ENCODE results near the gene NOXA1.

NOXA1 gene

GRCh38 chr9:137477778-137478612, 54.8 kb downstream of the NOXA1 start:
- Histone ChIP-seq H3K36me3 (ENCODE audit: insufficient read depth, low read length) (no peaks in the 10 kb centered on the region), H2AFZ (ENCODE audit: low read length, unreplicated experiment) (no peak overlapping the region), H3K79me2 (ENCODE audit: control insufficient read depth, insufficient read depth, low read length, unreplicated experiment) (no peaks in the 10 kb centered on the region), H3K4me1 (ENCODE audit: control insufficient read depth, insufficient read depth, low read length, unreplicated experiment) (peaks cover 9% of the 10 kb centered on the region), H3K27me3 (ENCODE audit: insufficient read depth, low read length) (no peaks in the 10 kb centered on the region), H3K27ac (ENCODE audit: low read depth, low read length) (no peak overlapping the region), H3K4me3 (ENCODE audit: low read depth, low read length) (no peak overlapping the region)

DNA sequence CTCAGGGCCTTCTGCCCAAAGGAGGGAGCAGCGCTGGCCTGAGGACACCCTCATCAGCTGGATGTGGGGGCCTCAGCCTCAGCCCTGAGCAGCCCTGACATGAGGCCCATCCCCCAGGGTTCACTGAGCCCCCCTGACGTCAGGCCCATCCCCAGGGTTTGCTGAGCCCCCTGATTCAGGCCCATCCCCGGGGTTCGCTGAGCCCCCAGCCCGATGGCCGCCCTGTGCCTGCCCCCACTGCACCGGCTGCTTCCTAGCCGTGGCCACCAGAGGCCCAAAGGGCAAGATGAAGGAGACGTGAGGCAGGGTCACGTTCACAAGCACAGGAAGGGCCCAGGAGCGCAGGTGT, 55.4 kb downstream of the NOXA1 start:
- Histone ChIP-seq H3K4me1 (ENCODE audit: control insufficient read depth, insufficient read depth, low read length, unreplicated experiment) (peaks cover 9% of the 10 kb centered on the region), H3K27me3 (ENCODE audit: insufficient read depth, low read length) (no peaks in the 10 kb centered on the region), H3K27ac (ENCODE audit: low read depth, low read length) (no peak overlapping the region), H3K36me3 (ENCODE audit: insufficient read depth, low read length) (no peaks in the 10 kb centered on the region), H2AFZ (ENCODE audit: low read length, unreplicated experiment) (no peak overlapping the region), H3K4me3 (ENCODE audit: low read depth, low read length) (no peak overlapping the region), H3K79me2 (ENCODE audit: control insufficient read depth, insufficient read depth, low read length, unreplicated experiment) (no peaks in the 10 kb centered on the region)

GRCh38 chr9:137478962-137479861, 56.0 kb downstream of the NOXA1 start:
- Histone ChIP-seq H3K79me2 (ENCODE audit: control insufficient read depth, insufficient read depth, low read length, unreplicated experiment) (no peaks in the 10 kb centered on the region), H3K27me3 (ENCODE audit: insufficient read depth, low read length) (no peaks in the 10 kb centered on the region), H2AFZ (ENCODE audit: low read length, unreplicated experiment) (no peak overlapping the region), H3K4me1 (ENCODE audit: control insufficient read depth, insufficient read depth, low read length, unreplicated experiment) (peaks cover 9% of the 10 kb centered on the region), H3K27ac (ENCODE audit: low read depth, low read length) (no peak overlapping the region), H3K4me3 (ENCODE audit: low read depth, low read length) (no peak overlapping the region), H3K36me3 (ENCODE audit: insufficient read depth, low read length) (no peaks in the 10 kb centered on the region)

- Histone ChIP-seq H3K27ac (ENCODE audit: low read depth, low read length) (no peak overlapping the region), H3K4me1 (ENCODE audit: control insufficient read depth, insufficient read depth, low read length, unreplicated experiment) (peaks cover 9% of the 10 kb centered on the region), H2AFZ (ENCODE audit: low read length, unreplicated experiment) (no peak overlapping the region), H3K79me2 (ENCODE audit: control insufficient read depth, insufficient read depth, low read length, unreplicated experiment) (no peaks in the 10 kb centered on the region), H3K36me3 (ENCODE audit: insufficient read depth, low read length) (no peaks in the 10 kb centered on the region), H3K27me3 (ENCODE audit: insufficient read depth, low read length) (no peaks in the 10 kb centered on the region), H3K4me3 (ENCODE audit: low read depth, low read length) (no peak overlapping the region)
These were observed 56.9 kb downstream of the NOXA1 start for GRCh38 chr9:137479892-137480685.

- Histone ChIP-seq H3K27ac (ENCODE audit: low read depth, low read length) (no peak overlapping the region), H3K4me1 (ENCODE audit: control insufficient read depth, insufficient read depth, low read length, unreplicated experiment) (peaks cover 9% of the 10 kb centered on the region), H2AFZ (ENCODE audit: low read length, unreplicated experiment) (no peak overlapping the region), H3K27me3 (ENCODE audit: insufficient read depth, low read length) (no peaks in the 10 kb centered on the region), H3K4me3 (ENCODE audit: low read depth, low read length) (no peak overlapping the region), H3K36me3 (ENCODE audit: insufficient read depth, low read length) (no peaks in the 10 kb centered on the region), H3K79me2 (ENCODE audit: control insufficient read depth, insufficient read depth, low read length, unreplicated experiment) (no peaks in the 10 kb centered on the region)
These were observed 57.8 kb downstream of the NOXA1 start for GRCh38 chr9:137480686-137481683.

DNA sequence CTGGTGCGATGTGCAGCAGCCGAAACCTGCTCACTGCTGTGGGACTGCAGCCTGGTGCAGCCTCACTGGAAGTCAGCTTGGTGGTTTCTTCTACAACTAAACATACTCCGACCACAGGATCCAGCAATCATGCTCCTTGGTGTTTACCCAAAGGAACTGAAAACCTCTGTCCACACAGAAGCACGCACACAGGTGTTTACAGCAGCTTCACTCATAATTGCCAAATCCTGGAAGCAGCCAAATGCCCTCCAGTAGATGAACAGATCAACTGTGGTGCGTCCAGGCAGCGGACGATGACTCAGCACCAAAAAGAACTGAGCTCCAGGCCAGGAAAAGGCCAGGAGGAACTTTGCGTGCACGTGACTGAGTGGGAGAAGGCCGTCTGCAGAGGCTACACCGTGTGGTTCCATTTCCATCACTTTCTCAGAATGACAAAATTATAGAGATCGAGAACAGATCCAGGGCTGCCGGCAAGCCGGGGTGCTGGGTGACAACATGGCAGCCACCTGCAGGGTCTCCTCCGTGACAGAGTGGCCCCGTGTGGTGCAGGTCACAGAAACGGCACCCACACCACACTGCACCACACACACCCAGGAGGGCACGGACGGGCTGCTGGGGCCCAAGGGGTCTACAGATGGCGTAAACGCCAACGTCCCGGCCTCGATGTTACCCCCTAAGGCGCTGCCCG, 59.0 kb downstream of the NOXA1 start:
- no peaks in the 10 kb centered on the region for H3K79me2 ChIP-seq (ENCODE audit: control insufficient read depth, insufficient read depth, low read length, unreplicated experiment)
- H3K27ac ChIP-seq (ENCODE audit: low read depth, low read length), result peak overlapping the region; percentile 57

More for the DNA sequence above, 59.0 kb downstream of the NOXA1 start:
- Histone ChIP-seq H3K27me3 (ENCODE audit: insufficient read depth, low read length) (no peaks in the 10 kb centered on the region), H3K4me1 (ENCODE audit: control insufficient read depth, insufficient read depth, low read length, unreplicated experiment) (peaks cover 9% of the 10 kb centered on the region), H2AFZ (ENCODE audit: low read length, unreplicated experiment) (peak overlapping the region; percentile 75), H3K4me3 (ENCODE audit: low read depth, low read length) (no peak overlapping the region), H3K36me3 (ENCODE audit: insufficient read depth, low read length) (no peaks in the 10 kb centered on the region)

All from ACC112 (cell line).